PC-9 (cell line): ENCODE data around the gene FOXO3. TPM values are rescaled to one million over a fixed set of nuclear protein-coding genes. Genes with fewer than 3 reads are reported as not detected.

Experiments used
- BruUV-seq: library from RNA; stranded (reverse); fragments of 400-500 nt; replicated peaks from 2 replicates; lab custom pipeline; 2021; lab: Mats Ljungman, UMichigan
- CTCF ChIA-PET: fragments of 300-600 bp; sonication (Branson Sonifier 250); formaldehyde crosslinking; loops from one replicate; lab custom pipeline; 2022; ENCODE audit warnings: antibody characterized with exemption; lab: Charles Lee
- POLR2A ChIA-PET: fragments of 300-600 bp; sonication (Branson Sonifier 250); formaldehyde crosslinking; loops from one replicate; lab custom pipeline; 2022; ENCODE audit warnings: antibody characterized with exemption; ENCODE audit not compliant: unreplicated experiment; lab: Charles Lee
- DNase-seq, 2 experiments: peaks; one replicate each; pipeline versions ENCODE4 v3.0.0 to v3.0.0-alpha.2; 2015 to 2022; ENCODE audit warnings: mixed read lengths in 1 of 2
- H2AFZ ChIP-seq: fragments of 200-600 bp; sonication (generic); 2 replicates; pipeline ENCODE4 v1.8.1; 2017; ENCODE audit warnings: antibody characterized with exemption
- H3F3A ChIP-seq: fragments of 200-600 bp; sonication (generic); 2 replicates; pipeline ENCODE4 v1.8.1; 2017; ENCODE audit warnings: antibody characterized with exemption, mild to moderate bottlenecking, low read depth; ENCODE audit not compliant: insufficient read depth
- H3K27ac ChIP-seq: fragments of 200-600 bp; sonication (generic); 2 replicates; pipeline ENCODE4 v1.6.1; 2016; ENCODE audit warnings: mixed run types
- H3K27me3 ChIP-seq: fragments of 200-600 bp; sonication (generic); 2 replicates; pipeline ENCODE4 v1.6.1; 2016; ENCODE audit warnings: low read depth, mixed run types; ENCODE audit not compliant: insufficient read depth
- H3K36me3 ChIP-seq: fragments of 200-600 bp; sonication (generic); 2 replicates; pipeline ENCODE4 v1.6.1; 2016; ENCODE audit warnings: low read depth, mixed run types
- H3K4me1 ChIP-seq: fragments of 200-600 bp; sonication (generic); replicated peaks from 2 replicates; pipeline ENCODE4 v1.6.1; 2016; ENCODE audit warnings: mixed run types; ENCODE audit not compliant: insufficient read depth
- H3K4me2 ChIP-seq: fragments of 200-600 bp; sonication (generic); 2 replicates; pipeline ENCODE4 v1.6.1; 2017; ENCODE audit warnings: mixed run types
- H3K4me3 ChIP-seq: fragments of 200-600 bp; sonication (generic); 2 replicates; pipeline ENCODE4 v1.6.1; 2016; ENCODE audit warnings: mixed run types
- H3K79me2 ChIP-seq: fragments of 200-600 bp; sonication (generic); 2 replicates; pipeline ENCODE4 v1.6.1; 2017; ENCODE audit warnings: low read depth, mixed run types
- H3K9me2 ChIP-seq: fragments of 200-600 bp; sonication (generic); 2 replicates; pipeline ENCODE4 v1.8.1; 2017; ENCODE audit warnings: mild to moderate bottlenecking; ENCODE audit not compliant: insufficient read depth
- H3K9me3 ChIP-seq: fragments of 200-600 bp; sonication (generic); 2 replicates; pipeline ENCODE4 v1.8.1; 2016; ENCODE audit warnings: low read depth; ENCODE audit not compliant: insufficient read depth
- H4K20me1 ChIP-seq: fragments of 200-600 bp; sonication (generic); 2 replicates; pipeline ENCODE4 v1.8.1; 2017; ENCODE audit not compliant: insufficient read depth
- CTCF ChIP-seq: fragments of 200-600 bp; sonication (generic); conservative IDR thresholded peaks from 2 replicates; pipeline ENCODE4 v1.6.1; 2017; ENCODE audit warnings: mixed run types, antibody characterized with exemption, mild to moderate bottlenecking, moderate library complexity
- EZH2 ChIP-seq: fragments of 200-600 bp; sonication (generic); IDR thresholded peaks from 2 replicates; pipeline ENCODE4 v1.8.0; 2017; ENCODE audit warnings: antibody characterized with exemption, low read depth
- intact Hi-C: fragments of 100-400 bp; cut with micrococcal nuclease; formaldehyde crosslinking; loops from one replicate; pipeline ENCODE4 v1.10.0; 2022; ENCODE audit not compliant: unreplicated experiment
- total RNA-seq: library from RNA; stranded (reverse); gene quantifications from 2 replicates; pipeline ENCODE4 v1.2.3, GENCODE V29; 2021

The FOXO3 gene
- total RNA-seq, 1 experiment from 2014 or later, result 59.4 TPM

- Histone ChIP-seq H4K20me1 (no peaks in the 10 kb centered on the region), H3K4me3 (no peak overlapping the region), H3K4me2 (no peak overlapping the region), H3K27me3 (no peaks in the 10 kb centered on the region), H3K79me2 (peaks cover 5% of the 10 kb centered on the region; the same call in 1 of the 2 replicates), H3F3A (0 out of 2 replicates have a peak, but pooled peaks cover 17% of the 10 kb centered on the region), H3K9me2 (no peaks in the 10 kb centered on the region), H3K36me3 (no peaks in the 10 kb centered on the region), H3K27ac (no peak overlapping the region), H3K9me3 (no peaks in the 10 kb centered on the region), H2AFZ (no peak overlapping the region), H3K4me1 (peaks cover 35% of the 10 kb centered on the region)
- POLR2A ChIA-PET, result no interaction called here
- intact Hi-C loops, result loop anchor here (2.0 kb wide), 1 partner anchor 21 kb away; no protein-coding TSS in a partner anchor
- BruUV-seq, result no TSS peak
- CTCF ChIA-PET, result no interaction called here
- TF ChIP-seq EZH2 (no peak), CTCF (no peak)
- DNase-seq, result peak in 1 of 2 experiments; percentile 22
Observed at GRCh38 chr6:108711826-108712225, 151.1 kb downstream of the FOXO3 start.

- Histone ChIP-seq H3K4me3 (no peak overlapping the region), H3K4me1 (peaks cover 35% of the 10 kb centered on the region), H3K27me3 (no peaks in the 10 kb centered on the region), H3K36me3 (no peaks in the 10 kb centered on the region), H3K27ac (0 out of 2 replicates have a peak overlapping the region, but pooled peaks have one; percentile 9), H3K79me2 (peaks cover 5% of the 10 kb centered on the region; the same call in 1 of the 2 replicates), H4K20me1 (no peaks in the 10 kb centered on the region), H3K9me2 (no peaks in the 10 kb centered on the region), H3K4me2 (peak overlapping the region; percentile 51), H3F3A (0 out of 2 replicates have a peak, but pooled peaks cover 17% of the 10 kb centered on the region), H2AFZ (no peak overlapping the region), H3K9me3 (no peaks in the 10 kb centered on the region)
- ChIA-PET CTCF (no interaction called here), POLR2A (interaction anchor here (0.5 to 1.7 kb wide), 4 partner anchors 20 to 154 kb away, joined by 3 to 14 read pairs (median 6); no protein-coding TSS in a partner anchor)
- TF ChIP-seq EZH2 (no peak), CTCF (no peak)
- BruUV-seq, result no TSS peak
- peak; percentile 82 to 88 for DNase-seq
- intact Hi-C loops, result loop anchor here (1.0 to 2.0 kb wide), 2 partner anchors 20 to 24 kb away; no protein-coding TSS in a partner anchor
Observed at GRCh38 chr6:108712946-108713345, 152.2 kb downstream of the FOXO3 start.

- TF ChIP-seq EZH2, result no peak
- no peak for TF ChIP-seq CTCF
Observed at GRCh38 chr6:108714101-108714765, 153.5 kb downstream of the FOXO3 start.

More at GRCh38 chr6:108714101-108714765, 153.5 kb downstream of the FOXO3 start:
- Histone ChIP-seq H3K4me1 (peaks cover 35% of the 10 kb centered on the region), H3K27me3 (no peaks in the 10 kb centered on the region), H3F3A (0 out of 2 replicates have a peak, but pooled peaks cover 17% of the 10 kb centered on the region), H3K4me2 (peak overlapping the region; percentile 51; the same call in 1 of the 2 replicates), H3K27ac (no peak overlapping the region), H3K9me2 (no peaks in the 10 kb centered on the region), H4K20me1 (no peaks in the 10 kb centered on the region), H2AFZ (no peak overlapping the region), H3K36me3 (no peaks in the 10 kb centered on the region), H3K79me2 (peaks cover 5% of the 10 kb centered on the region; the same call in 1 of the 2 replicates), H3K4me3 (no peak overlapping the region), H3K9me3 (no peaks in the 10 kb centered on the region)
- no TSS peak for BruUV-seq
- DNase-seq, result peak in 1 of 2 experiments; percentile 35
- CTCF ChIA-PET, result interaction anchor here (0.6 to 0.9 kb wide), 2 partner anchors 8 to 738 kb away, joined by 3 read pairs; no protein-coding TSS in a partner anchor
- intact Hi-C loops, result no loop called here
- POLR2A ChIA-PET, result interaction anchor here (0.7 to 1.7 kb wide), 2 partner anchors 60 to 155 kb away, joined by 3 to 14 read pairs; no protein-coding TSS in a partner anchor
